Nephron progenitor cell (in vitro differentiated cells): ENCODE data around the gene ATG7.
"Not testable (repeated sequence)": the region's sequence is repeated elsewhere in the genome, so short reads cannot be mapped to it uniquely, and the experiment has no call there.

Source experiments
- DNase-seq: peaks from one replicate; pipeline ENCODE4 v3.0.0; 2021
- H3K27ac Mint-ChIP-seq: 2 replicates; pipeline ENCODE4 v1.8.0; 2021; ENCODE audit warnings: mild to moderate bottlenecking, moderate library complexity, mixed read lengths
- H3K27me3 Mint-ChIP-seq: 2 replicates; pipeline ENCODE4 v1.8.0; 2021; ENCODE audit warnings: mild to moderate bottlenecking, low read depth, mixed read lengths; ENCODE audit not compliant: poor library complexity
- H3K36me3 Mint-ChIP-seq: 2 replicates; pipeline ENCODE4 v1.8.0; 2021; ENCODE audit warnings: low read depth, mixed read lengths
- H3K4me1 Mint-ChIP-seq: 2 replicates; pipeline ENCODE4 v1.8.0; 2021; ENCODE audit warnings: mixed read lengths
- H3K4me3 Mint-ChIP-seq: 2 replicates; pipeline ENCODE4 v1.8.0; 2021; ENCODE audit warnings: mild to moderate bottlenecking, moderate library complexity, mixed read lengths
- H3K9me3 Mint-ChIP-seq: 2 replicates; pipeline ENCODE4 v1.8.0; 2021; ENCODE audit warnings: mild to moderate bottlenecking, moderate library complexity, mixed read lengths
- TF ChIP-seq, protein P1 (sequence below): fragments of 200-600 bp; sonication (generic); IDR thresholded peaks from 2 replicates; pipeline ENCODE4 v1.5.0; 2021; ENCODE audit warnings: antibody characterized with exemption

ATG7 gene

DNA sequence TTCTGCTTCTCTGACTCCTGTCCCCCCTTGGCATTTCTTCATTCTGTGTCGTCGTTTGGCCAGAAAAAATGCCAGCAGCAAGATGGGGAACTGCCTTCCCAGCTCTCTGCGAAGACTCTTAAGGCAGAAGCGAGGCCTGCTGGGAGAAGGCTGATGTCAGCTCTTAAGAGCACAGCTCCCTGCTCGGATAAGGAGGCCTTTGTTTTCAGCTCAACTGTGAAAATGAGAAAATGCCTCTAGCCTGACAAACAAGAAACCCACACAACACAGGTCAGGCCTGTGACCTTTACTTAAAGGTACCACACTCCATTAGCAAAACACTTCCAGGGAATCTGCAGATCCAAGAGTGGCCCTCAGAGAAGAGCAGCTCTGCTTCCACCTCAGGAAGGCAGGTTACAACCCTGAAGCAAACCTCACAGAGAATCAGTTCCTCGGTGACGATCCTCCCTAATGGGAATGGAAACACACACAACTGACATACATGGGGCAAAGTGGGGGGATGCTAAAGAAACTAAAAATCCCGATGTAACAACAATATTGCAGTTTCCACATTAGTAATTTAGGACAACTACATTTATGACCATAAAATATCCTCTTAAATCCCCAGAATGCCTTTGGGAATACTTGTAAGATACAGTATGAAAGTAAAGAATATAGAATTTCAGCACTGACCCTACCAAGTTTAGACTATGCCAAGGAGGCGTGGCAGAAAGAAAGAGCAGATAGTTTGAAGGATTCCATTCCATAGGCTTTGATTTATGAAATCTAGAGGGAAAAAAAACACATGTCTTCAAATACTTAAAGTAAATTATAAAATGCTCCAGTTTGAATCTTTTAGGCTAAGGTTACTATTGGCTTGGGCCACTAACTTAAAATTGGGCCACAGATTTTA lies 319.4 kb downstream of the ATG7 start:
- peak overlapping the region; percentile 51 for H3K4me3 Mint-ChIP-seq
- TF ChIP-seq, protein P1, sequence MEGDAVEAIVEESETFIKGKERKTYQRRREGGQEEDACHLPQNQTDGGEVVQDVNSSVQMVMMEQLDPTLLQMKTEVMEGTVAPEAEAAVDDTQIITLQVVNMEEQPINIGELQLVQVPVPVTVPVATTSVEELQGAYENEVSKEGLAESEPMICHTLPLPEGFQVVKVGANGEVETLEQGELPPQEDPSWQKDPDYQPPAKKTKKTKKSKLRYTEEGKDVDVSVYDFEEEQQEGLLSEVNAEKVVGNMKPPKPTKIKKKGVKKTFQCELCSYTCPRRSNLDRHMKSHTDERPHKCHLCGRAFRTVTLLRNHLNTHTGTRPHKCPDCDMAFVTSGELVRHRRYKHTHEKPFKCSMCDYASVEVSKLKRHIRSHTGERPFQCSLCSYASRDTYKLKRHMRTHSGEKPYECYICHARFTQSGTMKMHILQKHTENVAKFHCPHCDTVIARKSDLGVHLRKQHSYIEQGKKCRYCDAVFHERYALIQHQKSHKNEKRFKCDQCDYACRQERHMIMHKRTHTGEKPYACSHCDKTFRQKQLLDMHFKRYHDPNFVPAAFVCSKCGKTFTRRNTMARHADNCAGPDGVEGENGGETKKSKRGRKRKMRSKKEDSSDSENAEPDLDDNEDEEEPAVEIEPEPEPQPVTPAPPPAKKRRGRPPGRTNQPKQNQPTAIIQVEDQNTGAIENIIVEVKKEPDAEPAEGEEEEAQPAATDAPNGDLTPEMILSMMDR = no peak
- peaks cover 10% of the 10 kb centered on the region for H3K9me3 Mint-ChIP-seq
- peak; percentile 24 for DNase-seq
- H3K36me3 Mint-ChIP-seq = peaks cover 65% of the 10 kb centered on the region
- H3K27ac Mint-ChIP-seq = peak overlapping the region; percentile 95
- peaks cover 71% of the 10 kb centered on the region for H3K4me1 Mint-ChIP-seq
- H3K27me3 Mint-ChIP-seq = no peaks in the 10 kb centered on the region

DNA sequence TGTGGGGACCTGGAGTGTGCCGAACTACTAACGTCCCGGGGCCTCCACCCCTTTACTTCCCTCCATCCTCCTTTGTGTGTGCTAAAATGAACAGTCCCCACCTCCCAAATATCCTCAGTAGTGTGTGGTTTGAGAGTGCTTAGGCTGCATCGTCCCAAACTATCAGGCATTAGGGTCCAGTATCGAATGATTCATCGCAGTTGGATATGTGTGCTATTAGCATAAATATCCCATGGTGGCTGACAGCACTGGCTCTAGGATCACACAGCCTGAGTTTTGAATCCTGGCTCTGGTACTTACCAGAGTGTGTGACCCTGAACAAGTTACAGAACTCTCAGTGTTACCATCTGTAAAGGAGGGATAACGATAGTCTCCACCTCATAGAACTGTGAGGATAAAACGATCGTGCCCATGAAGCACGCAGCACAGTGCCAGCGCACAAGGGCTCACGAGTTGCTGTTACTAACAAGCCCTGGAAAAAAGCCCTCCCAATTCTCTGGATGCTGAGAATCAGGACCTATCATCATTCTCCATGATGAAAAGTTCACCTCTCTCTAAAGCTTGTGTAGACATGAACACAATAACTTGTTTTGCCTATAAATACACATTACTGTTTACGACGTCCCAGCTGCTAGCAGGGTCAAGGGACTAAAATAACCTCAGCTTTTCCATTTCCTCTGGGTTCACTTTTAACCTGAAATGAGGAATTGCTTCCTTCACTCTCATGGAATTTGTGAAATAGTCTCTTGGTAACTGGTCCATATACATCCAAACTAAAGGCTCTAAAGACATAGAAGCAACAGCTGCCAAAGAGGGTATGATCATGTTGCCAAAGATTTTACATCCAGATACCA lies 320.5 kb downstream of the ATG7 start:
- Mint-ChIP-seq H3K27ac (peak overlapping the region; percentile 95), H3K4me1 (peaks cover 67% of the 10 kb centered on the region), H3K27me3 (no peaks in the 10 kb centered on the region), H3K9me3 (peaks cover 20% of the 10 kb centered on the region), H3K4me3 (peak overlapping the region; percentile 65), H3K36me3 (peaks cover 66% of the 10 kb centered on the region)
- DNase-seq = no peak
- TF ChIP-seq, protein P1 = no peak

DNA sequence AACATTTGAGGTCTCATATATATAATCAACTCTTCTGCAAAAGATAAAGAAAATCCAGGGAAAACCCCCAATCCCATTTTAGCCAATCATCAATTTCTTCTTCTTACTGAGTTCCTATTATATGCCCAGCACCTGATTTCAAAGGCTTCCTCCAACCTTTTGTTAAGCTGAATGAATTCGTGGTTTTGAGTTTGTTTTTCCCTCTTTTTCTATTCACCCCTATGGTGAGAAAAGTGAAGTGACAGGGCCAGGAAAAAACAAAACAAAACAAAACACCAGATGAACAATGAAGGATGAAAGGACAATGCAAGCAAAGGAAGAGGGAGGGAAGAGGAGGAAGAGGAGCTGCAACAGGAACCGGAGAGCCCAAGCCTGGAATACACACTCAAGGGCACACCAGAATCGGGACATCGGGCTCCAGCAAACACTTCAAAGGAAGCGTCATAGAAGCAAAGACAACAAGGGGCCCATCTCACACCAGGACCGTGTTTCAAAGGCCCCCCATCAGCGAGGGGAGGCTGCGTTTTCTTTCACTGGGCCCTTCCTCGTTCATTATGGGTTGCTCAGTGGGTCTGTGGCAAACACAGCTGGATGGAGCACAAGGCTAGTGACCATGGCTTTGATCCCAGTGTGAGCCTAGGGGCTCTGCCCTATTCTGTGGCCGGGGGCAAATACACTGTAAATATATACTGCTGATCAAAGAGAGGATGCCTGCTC lies 321.3 kb downstream of the ATG7 start:
- Mint-ChIP-seq H3K27me3 (no peaks in the 10 kb centered on the region), H3K4me3 (peak overlapping the region; percentile 53), H3K9me3 (peaks cover 28% of the 10 kb centered on the region), H3K36me3 (peaks cover 66% of the 10 kb centered on the region), H3K27ac (peak overlapping the region; percentile 95), H3K4me1 (peaks cover 59% of the 10 kb centered on the region)
- TF ChIP-seq, protein P1 = no peak
- DNase-seq = no peak

DNA sequence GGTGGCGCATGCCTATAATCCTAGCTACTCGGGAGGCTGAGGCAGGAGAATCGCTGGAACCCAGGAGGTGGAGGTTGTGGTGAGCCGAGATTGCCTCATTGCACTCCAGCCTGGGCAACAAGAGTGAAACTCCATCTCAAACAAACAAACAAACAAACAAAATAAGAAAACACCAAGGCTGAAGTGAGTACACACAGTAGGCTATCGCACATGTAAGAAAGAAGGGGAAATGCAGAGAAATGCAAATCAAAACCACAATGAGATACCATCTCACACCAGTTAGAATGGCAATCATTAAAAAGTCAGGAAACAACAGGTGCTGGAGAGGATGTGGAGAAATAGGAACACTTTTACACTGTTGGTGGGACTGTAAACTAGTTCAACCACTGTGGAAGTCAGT lies 322.8 kb downstream of the ATG7 start:
- H3K9me3 Mint-ChIP-seq = peaks cover 38% of the 10 kb centered on the region
- not testable (repeated sequence) for H3K27me3 Mint-ChIP-seq, H3K27ac Mint-ChIP-seq, H3K4me3 Mint-ChIP-seq, DNase-seq
- peaks cover 71% of the 10 kb centered on the region for H3K36me3 Mint-ChIP-seq
- peaks cover 50% of the 10 kb centered on the region for H3K4me1 Mint-ChIP-seq

DNA sequence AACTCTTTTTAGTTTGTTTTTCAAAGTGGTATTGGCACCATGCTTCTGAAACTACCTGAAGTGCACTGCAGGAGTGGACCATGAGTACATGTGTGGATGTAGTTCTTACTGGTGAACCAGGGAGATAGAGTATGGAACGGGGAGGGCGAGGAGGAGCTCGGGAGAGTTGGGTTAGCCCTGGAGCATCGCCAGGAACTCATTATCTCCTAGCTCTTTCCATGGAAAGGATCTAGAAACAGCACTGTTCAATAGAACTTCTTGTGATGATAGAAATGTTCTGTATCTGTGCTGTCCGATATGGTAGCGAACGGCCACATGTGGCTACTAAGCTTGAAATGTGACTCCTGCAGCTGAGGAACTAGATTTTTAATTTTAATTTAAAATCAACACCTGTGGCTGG lies 324.2 kb downstream of the ATG7 start:
- peaks cover 73% of the 10 kb centered on the region for H3K36me3 Mint-ChIP-seq
- H3K4me1 Mint-ChIP-seq = peaks cover 50% of the 10 kb centered on the region
- peaks cover 40% of the 10 kb centered on the region for H3K9me3 Mint-ChIP-seq
- DNase-seq = no peak
- no peaks in the 10 kb centered on the region for H3K27me3 Mint-ChIP-seq
- H3K27ac Mint-ChIP-seq = peak overlapping the region; percentile 67
- H3K4me3 Mint-ChIP-seq = no peak overlapping the region
- TF ChIP-seq, protein P1 = no peak
